Activated CD8-positive, alpha-beta memory T cell treated with anti-CD3 and anti-CD28 coated beads, Interleukin-2, amount 50 U/mL, for 24 hours (primary cell): ENCODE data around the gene MAP6.

Experiments
- DNase-seq: peaks from one replicate; pipeline ENCODE4 v3.0.0-alpha.2; 2020; ENCODE audit errors: extremely low read depth

The MAP6 gene

DNA sequence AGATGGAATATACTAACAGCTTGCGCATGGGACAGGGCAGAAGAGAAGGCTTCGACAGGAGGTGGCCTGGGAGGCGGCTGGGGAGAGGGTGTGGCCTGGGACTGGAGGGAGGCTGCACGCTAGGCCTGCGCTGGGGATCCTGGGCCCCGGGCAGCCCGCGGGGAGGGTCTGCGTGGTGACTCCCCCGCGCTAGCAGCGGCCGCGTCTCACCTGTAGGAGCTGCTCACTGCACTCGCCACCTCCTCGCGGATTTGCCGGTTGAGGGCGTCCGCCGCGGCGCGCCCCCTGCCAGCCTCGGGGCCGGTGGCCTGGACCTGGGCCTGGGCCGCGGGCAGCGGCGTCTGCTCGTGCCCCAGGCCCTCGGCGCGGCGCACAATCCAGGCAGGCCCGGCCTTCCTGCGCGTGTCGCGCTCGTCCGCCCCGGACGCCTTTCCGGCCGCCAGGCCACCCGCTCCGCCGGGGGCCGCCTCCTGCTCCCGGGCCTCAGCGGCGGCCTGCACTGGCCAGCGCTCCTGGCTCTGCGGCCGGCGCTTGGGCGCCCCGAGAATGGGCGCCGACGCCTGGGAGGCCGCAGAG is 1.5 kb downstream of the MAP6 start:
- no peak for DNase-seq

DNA sequence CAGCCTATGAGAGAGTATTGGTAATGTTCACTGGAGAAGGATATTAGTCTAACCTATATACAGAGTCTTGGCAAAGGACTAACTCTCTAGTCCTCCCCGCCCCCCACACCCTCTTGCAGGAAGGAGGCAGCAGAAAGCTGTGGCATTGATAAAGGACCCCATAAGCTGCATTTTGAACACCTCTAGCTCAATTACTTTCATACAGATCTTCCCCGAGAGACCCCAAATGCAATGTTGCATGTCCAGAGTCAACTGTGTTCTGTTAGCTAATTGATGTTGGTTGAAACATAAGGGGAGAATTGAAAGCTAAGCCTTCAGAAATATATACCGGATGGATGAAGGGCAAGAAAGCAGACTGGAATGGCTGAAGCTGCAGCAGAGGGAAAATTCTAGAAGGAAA is 2.8 kb downstream of the MAP6 start:
- DNase-seq, result no peak

DNA sequence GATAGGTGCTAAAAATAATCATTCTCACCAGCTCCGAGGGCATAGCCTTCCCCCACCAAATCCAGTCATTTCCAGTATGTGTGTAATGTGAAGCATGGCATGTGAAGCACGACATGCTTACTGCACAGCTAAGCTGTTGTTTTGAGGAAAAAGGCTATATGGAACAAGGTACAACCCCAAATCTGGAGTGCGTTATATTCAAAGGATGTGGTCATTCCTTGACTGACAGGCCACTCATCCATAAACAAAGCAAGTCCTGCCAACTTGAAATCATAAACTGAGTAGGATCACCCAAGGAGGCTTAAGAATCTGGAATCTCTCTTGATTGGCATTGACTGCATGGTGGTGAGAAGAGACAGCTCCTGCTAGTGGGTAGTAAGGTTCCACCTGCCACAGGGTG is 3.7 kb downstream of the MAP6 start:
- no peak for DNase-seq

DNA sequence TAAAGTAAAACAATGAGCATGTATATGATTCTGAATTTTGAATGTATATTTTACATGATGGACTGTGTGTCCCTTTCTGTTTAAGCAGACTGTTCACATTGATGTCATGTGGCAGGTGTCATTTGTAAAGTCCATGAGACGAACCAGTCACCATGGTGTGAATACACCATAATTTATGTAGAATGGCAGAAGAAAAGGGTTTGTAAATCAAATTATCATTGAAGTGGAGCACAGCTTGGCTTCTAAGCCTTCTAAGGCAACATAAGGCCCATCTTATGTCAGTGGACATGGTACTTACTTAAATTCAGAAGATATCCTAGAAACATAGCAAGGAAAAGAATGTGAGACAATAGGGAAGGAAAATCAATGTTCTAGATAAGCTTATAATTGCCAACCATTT is 4.4 kb downstream of the MAP6 start:
- no peak for DNase-seq

DNA sequence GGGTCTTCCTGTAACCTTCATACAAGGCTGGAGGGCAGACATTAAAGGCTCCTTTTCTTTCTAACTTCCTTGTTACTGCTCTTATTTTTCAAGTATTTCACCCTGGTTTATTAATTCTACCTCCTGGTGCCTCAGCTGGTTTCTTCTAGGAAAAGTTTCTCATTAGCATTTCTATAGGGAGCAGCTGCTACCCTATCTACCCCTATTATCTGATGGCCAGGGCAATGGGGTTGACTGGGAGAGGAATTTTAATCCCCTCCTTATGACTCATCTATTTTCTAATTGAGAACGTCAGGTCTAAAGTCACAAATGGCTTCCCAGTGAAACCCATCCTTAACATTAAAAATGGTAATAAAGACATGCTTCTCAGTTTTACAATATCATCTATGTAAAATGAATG is 5.0 kb downstream of the MAP6 start:
- DNase-seq, result no peak

DNA sequence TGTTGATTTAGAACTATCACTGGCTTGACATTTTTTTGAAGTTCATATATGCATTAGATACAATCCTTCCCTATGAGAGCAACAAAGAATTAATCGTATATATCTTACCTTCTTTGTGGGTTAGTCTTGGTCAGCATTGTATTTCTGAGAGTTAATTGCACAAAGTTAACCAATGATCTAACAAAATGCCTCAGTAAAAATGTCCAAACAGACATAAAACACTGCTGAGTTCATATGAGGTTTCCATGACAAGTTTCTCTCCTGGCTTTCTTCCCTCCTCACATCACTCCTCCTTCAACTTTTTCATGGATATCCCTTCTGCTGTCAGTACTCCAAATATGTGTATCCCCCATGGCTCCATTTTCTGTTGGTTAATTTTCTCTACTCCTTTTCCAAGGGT is 9.0 kb downstream of the MAP6 start:
- no peak for DNase-seq

DNA sequence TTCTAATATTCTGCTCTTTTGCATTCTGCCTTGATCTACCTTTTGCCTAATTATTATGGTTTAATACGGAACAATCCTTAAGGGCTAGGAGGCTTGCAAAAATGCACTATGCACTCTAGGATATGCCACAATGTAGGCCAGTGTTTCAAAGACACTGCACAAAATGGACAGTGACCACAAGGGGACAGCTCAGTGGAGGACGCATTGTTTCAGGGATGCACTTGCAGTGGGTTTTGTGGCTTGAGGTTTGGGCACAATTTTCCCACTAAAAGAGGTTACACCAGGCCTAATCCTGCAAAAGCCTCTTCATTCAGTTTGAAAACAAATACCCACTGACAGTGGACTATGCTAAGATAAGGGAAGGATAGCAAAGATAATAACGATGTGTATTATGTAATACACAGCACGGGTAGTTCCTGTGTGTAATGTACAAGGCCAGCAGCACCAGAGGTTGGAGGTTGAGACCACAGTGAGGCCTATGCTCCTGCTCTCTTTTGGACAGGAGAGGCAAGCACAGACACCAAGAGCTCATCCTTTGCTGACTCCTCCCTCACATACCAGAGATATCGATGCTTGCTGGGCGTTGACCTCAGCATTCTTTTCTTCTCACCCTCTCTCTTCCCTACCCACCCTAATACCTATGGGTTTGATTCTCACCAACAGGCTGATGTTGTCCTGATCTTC is 12.7 kb downstream of the MAP6 start:
- DNase-seq, result no peak

DNA sequence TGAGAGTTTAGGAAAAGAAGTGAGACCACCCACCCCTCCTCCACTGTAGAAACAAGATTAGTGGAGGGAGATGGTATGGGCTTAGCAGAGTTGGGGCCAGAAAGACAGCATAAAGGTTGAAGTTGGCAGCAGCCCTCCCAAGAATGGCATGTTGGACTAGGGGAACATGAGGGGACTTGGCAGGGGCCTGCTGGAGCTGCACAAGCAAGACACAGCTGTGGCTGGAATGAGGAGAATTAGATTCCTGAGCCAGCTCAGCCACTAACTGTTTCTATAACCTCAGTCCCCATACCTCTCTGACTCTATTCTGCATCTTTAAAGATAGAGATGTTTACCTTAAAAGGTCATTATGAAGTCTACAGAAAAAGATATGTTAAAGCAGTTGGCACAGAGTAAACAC is 13.2 kb downstream of the MAP6 start:
- no peak for DNase-seq

DNA sequence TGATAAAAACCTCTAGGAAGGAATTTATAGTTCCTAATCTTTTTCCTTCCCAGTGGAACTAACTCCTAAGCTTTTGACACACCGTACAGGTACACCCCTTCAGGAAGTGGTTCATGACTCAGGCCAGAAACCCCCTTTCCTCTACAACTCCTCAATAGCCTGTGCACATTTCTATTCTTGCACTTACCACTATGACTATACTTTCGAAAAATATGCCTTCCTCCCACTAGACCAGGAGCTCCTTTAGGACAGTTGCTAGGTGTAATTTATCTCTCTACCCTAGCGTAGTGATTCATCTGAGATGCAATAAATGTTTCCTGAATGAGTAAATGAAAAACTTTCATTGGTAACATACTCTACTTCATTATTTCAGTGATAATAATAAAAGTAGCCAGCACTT is 14.5 kb downstream of the MAP6 start:
- no peak for DNase-seq

DNA sequence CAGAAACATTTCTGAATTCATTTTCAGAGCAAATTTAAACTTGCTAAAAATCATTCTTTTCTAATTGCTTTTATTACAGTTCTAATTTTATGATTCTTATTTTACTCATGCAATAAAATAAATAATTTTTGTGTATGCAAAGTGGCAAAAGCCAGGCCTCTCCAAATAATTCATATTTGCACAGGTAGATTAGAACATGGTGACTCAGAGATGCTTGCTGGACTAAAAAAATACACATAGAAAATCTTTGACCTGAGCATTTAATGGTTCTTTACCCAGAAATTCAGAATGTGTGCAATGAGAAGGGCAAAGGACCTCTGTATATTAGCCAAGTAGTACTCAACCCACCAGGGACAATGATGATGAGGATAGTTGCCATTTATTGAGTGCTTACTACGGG is 15.3 kb downstream of the MAP6 start:
- no peak for DNase-seq

DNA sequence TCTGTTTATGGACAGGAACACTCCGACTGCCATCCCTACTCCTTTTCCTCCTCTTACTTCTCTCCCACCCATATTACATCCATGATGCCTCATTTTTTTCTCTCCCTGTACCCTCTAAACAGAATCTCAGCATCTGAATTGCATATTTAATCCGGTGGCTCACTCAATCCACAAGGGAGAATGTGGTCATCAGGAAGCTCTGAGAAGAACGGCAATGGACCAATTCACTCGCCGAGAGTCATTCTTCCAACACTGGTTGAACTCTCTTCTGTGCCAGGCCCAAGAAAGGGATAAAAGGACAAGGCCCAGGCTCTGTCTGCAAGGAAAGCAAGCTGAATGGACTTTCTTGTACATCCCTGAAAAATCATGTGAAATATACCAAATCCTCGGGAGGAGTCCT is 15.9 kb downstream of the MAP6 start:
- DNase-seq, result no peak

DNA sequence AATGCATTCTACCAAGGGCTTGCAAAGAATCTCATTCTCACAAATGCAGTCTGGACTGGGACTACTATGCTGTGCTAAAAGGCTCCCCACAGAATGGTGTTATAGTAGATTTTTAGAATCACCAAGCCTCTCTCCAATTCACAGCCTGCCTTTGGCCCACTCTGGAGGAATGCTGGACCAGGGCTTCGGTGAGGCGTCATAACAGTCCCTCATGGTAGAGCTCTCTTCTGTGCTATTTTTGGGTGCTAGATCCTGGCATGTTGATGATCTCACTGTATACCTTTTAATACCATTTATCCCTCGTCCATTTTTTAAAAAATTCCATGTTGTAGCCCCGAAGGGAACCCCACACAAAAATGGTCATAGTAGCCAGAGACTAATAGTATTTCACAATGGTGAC is 17.6 kb downstream of the MAP6 start:
- no peak for DNase-seq

DNA sequence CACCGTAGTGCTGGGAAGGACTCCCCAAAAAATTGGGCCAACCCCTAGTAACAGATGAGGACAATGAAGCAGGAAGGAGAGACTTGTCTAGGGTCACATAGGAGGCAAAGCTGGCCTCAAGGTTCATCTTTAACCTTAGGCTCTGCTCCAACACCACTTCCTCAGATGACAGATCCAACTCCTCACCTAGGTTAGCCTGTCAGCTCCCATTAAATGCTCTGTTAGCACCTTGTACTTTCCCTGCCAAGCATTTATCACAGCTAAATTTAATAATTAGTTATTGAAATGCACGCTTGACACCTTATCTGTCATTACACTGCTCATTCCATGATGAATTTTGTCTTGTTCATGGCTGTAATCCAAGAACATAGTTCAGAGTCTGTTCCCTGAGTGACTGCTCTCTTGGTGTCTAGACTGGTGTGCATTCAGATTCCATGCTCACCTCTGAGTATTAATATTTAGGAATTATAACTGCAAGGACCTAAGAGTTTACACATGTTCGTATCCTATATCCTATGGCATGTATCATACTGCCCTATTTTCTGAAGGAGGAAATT is 18.6 kb downstream of the MAP6 start:
- DNase-seq, result no peak

DNA sequence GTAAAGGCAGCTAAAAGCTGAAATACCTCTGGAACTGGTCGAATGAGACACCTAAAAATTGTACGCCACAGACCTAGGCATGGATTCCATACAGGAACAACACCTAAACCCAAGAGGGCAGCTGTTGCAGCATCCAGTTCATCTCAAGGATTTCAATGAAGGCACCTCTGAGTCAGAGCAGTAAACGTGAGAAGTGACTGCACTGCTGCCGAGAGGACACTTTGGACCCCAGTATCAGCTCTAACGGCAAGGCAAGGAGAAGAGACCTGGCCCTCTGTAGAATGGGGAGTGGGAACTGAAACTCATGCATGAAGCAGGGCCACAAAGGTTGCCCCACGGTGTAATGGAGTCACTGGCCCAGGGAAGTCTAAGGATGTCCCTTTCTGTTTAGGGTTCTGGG is 23.9 kb downstream of the MAP6 start:
- no peak for DNase-seq

DNA sequence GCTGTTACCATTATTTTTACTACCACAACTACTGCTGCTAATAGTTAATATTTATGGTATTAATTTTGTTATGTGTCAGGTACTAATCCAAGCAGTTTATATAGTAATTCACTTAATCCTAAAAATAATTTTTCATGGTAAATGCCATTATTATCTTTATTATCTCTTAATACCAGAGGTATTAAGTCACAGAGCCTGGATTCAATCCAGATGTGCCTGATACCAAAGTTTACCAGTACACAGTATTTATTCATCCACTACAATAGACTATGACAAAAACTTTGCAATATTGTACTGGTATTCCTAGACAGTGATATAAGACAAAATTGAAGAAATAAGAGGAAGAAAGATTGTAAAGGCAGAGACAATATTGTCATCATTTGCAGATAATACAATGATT is 24.5 kb downstream of the MAP6 start:
- no peak for DNase-seq

DNA sequence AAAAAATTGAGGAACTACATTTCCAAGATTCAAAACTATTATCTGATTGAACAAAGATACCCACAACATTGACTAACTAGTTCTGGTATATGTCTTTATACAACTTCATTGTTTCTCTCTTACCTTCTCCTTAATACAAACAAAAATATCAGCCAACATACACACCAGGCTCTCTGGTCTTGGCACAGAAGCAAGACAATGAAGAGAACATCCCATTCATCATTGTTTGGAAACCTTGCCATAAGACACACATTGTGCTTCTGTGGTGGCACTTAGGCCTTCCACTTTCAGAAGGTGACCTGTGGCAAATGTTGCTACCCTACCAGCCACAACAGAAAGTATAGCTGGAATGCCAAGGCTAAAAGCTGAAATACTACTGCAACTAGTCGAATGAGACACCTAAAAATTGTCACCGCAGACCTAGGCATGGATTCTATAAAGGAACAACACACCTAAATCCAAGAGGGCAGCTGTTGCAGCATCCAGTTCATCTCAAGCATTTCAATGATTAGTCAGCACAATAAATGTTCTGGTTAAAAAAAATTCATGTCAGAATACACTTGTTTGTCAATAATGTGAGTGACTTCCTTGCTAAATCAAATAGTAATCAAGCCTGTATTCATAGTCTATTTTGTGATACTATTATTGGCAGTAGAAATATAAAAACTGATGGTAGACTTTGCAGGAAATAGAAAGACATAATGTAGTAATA is 26.3 kb downstream of the MAP6 start:
- no peak for DNase-seq

DNA sequence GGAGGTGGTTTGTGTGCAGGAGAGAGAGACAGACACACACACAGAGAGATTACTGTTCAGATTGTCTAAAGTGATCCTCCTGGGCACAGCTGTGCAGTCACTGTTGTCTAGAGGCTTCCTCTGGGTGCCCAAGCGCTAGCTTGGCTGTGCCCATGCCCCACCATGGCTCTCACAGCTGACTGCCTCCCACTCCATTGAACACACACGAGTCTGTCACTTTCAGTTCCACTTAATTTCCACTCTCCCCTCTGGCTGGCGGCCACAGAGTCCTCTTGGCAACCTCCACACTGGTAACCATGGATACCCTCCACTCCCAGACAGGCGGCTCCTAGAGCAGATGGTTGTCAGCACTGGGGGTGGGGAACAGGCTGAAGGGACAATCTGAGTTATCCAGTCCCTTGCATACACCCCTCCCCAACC is 29.1 kb downstream of the MAP6 start:
- no peak for DNase-seq

DNA sequence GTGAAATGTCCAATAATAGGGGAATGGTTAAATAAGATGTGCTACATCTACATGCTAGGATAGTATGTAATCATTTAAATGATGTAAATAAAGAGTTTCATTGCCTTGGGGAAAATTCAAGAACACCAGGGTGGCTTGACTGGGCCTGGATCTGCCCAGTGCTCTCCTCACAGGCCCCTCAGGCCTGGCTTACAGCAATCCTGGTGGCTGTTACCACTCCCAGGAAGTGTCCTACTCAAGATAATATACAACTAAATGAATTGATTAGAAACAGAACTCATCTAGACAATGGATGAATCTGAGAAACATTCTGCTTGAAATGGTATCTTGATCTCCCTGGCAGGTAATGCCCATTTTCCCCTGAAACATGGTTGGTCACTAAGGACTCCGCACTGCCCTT is 30.8 kb downstream of the MAP6 start:
- DNase-seq, result no peak

DNA sequence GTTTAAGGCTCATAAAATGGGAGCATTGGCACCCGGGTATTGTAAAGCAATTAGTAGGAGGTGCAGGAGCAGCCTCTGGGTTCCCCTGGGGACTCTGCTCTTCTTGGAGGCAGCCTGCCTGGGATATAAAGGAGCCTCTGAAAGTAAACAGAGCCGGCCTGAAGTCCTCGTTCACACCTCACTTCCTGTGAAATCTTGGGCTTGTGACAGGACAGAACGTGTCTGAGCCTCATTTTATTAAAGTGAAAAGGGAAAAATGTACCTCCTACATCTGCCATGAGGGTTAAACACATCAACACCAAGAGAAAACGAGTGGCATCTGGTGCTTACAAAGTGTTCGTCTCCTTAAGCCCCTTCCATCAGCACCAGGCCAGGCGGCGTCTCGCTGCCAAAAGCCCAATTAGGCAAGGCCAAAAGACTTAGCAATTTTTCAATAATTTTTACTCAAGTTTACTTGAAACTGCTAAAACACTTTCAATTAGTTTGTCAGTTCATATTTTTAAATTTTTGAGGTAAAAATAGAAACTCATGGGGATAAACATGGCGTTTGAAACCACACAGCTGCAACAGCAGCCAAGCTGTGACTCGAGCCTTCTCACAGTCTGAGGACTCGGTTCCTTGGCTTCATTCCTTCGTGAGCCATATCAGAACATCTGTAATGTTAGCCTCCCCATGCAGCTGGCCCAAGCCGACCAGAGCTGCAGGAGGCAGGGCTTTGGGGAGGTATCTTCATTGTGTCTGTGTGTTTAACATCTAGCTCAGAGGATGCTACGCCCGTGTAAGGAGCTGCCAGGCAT is 33.6 kb downstream of the MAP6 start:
- no peak for DNase-seq

DNA sequence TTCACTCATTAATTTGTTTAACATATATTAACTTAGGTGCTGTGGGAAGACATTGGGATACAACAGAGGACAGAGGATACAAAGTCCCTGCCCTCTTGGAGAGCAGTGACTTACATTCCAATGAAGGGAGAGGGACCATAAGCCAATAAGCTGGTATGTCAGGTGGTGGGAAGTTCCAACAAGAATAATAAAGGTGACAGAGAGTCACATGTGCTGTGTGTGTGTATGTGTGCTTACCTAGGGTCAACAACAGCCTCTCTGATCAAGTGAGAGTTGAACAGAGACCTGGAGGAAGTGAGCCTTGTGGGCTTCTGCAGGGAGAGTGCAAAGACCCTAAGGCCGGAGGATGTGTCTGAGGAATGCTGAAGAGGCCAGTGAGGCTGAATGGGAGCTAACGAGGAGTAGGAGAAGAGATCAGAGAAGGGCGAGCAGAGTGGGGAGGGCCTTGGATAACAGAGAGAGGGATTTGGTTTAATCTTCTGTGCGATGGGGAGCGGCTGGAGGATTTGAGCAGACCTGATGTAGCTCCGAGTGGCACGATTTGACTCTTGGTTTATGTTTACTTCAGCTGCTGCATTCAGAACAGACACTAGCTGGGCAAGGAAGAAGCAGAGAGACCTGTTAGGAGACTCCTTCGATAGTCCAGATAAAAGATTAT is 35.3 kb downstream of the MAP6 start:
- DNase-seq, result no peak

DNA sequence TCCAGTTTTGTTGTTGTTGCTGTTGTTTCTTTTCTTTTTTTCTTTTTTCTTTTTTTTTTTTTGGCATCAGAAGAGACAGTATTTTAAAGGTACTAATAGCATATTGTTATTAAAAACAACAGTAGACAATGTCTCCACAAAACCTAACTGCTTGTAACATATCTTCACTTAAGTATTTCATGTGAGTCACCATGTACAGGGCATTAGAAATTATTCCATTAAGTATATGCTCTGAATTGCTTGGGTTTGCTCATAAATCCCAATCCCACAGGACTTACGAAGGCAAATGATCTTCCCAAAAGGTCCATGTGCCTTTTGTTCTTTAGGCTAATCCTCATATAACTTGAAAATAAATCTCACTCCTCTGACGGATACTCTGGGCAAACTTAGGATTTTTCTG is 35.9 kb downstream of the MAP6 start:
- no peak for DNase-seq

DNA sequence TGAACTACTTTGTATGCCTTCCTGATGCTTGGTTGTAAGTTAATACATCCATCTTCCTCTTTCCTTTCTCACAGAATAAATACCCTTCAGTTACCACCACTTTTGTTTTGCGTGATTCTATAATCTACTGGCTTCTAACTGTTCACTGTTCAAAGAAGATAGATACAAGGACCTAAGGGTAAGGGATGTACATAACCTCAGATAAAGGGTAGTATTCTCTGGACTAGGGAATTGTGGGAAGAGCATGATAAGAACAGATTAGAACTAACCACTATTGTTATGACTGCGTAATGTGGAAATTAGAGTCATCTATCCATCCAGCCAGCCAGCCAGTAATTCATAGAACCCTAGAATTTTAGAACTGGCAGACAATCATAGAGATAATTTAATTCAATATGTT is 36.4 kb downstream of the MAP6 start:
- no peak for DNase-seq
